Measurements from ENCODE around the gene STK11. TPM values are rescaled to one million over a fixed set of nuclear protein-coding genes. Genes with fewer than 3 reads are reported as not detected.

STK11 gene
- total RNA-seq, 1 donor from 2014 or later, result 61.6 TPM

GRCh38 chr19:1238369-1239303 is 33.1 kb downstream of the STK11 start:
- Histone ChIP-seq H3K27me3 (ENCODE audit: insufficient read depth, low read length) (no peaks in the 10 kb centered on the region), H3K27ac (ENCODE audit: low read depth, low read length) (no peak overlapping the region), H3K9me3 (ENCODE audit: insufficient read depth, low read depth, low read length) (no peaks in the 10 kb centered on the region), H4K20me1 (ENCODE audit: insufficient read depth, low read length) (peaks cover 42% of the 10 kb centered on the region), H3K36me3 (ENCODE audit: insufficient read depth, low read length) (peaks cover 3% of the 10 kb centered on the region), H3K4me1 (ENCODE audit: insufficient read depth, low read length) (peaks cover 33% of the 10 kb centered on the region), H3K4me2 (ENCODE audit: low read length) (peak overlapping the region; percentile 97), H3K4me3 (ENCODE audit: insufficient read depth, low read depth, low read length) (no peak overlapping the region), H3K9ac (ENCODE audit: low read length) (peak overlapping the region; percentile 50), H3K79me2 (ENCODE audit: insufficient read depth, low read length) (peaks cover 31% of the 10 kb centered on the region), H2AFZ (ENCODE audit: low read depth, low read length) (peak overlapping the region; percentile 63)
- FAIRE-seq, result no peak
- DNase-seq (ENCODE audit: low read depth), result no peak
- Mint-ChIP-seq H3K27ac (ENCODE audit: unreplicated experiment) (peak overlapping the region; percentile 77), H3K27me3 (ENCODE audit: low read depth, unreplicated experiment) (no peaks in the 10 kb centered on the region), H3K36me3 (ENCODE audit: low read depth, unreplicated experiment) (no peaks in the 10 kb centered on the region), H3K9me3 (ENCODE audit: unreplicated experiment) (no peaks in the 10 kb centered on the region), H3K4me1 (ENCODE audit: low read depth, unreplicated experiment) (peaks cover 4% of the 10 kb centered on the region), H3K4me3 (ENCODE audit: unreplicated experiment) (peak overlapping the region; percentile 81)
- TF ChIP-seq EZH2 (IDR thresholded peaks at IDR 0.05; ENCODE audit: insufficient read depth, low read length), result no peak
- TF ChIP-seq, protein P1, sequence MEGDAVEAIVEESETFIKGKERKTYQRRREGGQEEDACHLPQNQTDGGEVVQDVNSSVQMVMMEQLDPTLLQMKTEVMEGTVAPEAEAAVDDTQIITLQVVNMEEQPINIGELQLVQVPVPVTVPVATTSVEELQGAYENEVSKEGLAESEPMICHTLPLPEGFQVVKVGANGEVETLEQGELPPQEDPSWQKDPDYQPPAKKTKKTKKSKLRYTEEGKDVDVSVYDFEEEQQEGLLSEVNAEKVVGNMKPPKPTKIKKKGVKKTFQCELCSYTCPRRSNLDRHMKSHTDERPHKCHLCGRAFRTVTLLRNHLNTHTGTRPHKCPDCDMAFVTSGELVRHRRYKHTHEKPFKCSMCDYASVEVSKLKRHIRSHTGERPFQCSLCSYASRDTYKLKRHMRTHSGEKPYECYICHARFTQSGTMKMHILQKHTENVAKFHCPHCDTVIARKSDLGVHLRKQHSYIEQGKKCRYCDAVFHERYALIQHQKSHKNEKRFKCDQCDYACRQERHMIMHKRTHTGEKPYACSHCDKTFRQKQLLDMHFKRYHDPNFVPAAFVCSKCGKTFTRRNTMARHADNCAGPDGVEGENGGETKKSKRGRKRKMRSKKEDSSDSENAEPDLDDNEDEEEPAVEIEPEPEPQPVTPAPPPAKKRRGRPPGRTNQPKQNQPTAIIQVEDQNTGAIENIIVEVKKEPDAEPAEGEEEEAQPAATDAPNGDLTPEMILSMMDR (IDR thresholded peaks at IDR 0.05; ENCODE audit: insufficient read depth, low read depth, low read length), result no peak

DNA sequence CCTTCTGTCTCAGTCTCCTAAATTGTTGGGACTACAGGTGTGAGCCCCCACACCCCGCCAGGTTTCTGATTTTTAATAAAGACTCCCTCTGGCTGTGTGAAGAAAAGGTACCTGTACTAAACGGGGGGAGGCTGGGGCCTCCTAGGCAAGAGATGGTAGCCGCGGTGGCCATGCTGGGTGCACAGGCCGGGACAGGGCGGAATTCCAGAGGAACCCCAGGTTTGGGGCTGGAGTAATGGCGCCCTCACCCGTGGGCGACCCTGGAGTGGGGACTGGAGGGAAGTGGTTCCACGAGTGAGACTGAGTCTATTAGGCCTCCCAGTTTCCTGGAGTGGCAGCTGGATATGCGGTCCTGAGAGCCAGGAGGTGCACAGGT is 33.8 kb downstream of the STK11 start:
- peak overlapping the region; percentile 80 for H3K27ac Mint-ChIP-seq (ENCODE audit: unreplicated experiment)
- Histone ChIP-seq H3K27me3 (ENCODE audit: insufficient read depth, low read length) (no peaks in the 10 kb centered on the region), H3K9ac (ENCODE audit: low read length) (peak overlapping the region; percentile 65), H3K27ac (ENCODE audit: low read depth, low read length) (no peak overlapping the region), H3K79me2 (ENCODE audit: insufficient read depth, low read length) (peaks cover 37% of the 10 kb centered on the region), H3K9me3 (ENCODE audit: insufficient read depth, low read depth, low read length) (no peaks in the 10 kb centered on the region), H3K36me3 (ENCODE audit: insufficient read depth, low read length) (no peaks in the 10 kb centered on the region), H3K4me2 (ENCODE audit: low read length) (peak overlapping the region; percentile 98), H3K4me3 (ENCODE audit: insufficient read depth, low read depth, low read length) (no peak overlapping the region), H2AFZ (ENCODE audit: low read depth, low read length) (peak overlapping the region; percentile 51), H3K4me1 (ENCODE audit: insufficient read depth, low read length) (peaks cover 40% of the 10 kb centered on the region), H4K20me1 (ENCODE audit: insufficient read depth, low read length) (peaks cover 43% of the 10 kb centered on the region)
- FAIRE-seq (no peak), DNase-seq (ENCODE audit: low read depth) (no peak)
- no peak for TF ChIP-seq EZH2 (IDR thresholded peaks at IDR 0.05; ENCODE audit: insufficient read depth, low read length)
- TF ChIP-seq, protein P1 (IDR thresholded peaks at IDR 0.05; ENCODE audit: insufficient read depth, low read depth, low read length), result no peak
- H3K27me3 Mint-ChIP-seq (ENCODE audit: low read depth, unreplicated experiment), result no peaks in the 10 kb centered on the region
- H3K4me1 Mint-ChIP-seq (ENCODE audit: low read depth, unreplicated experiment), result peaks cover 4% of the 10 kb centered on the region
- no peaks in the 10 kb centered on the region for H3K36me3 Mint-ChIP-seq (ENCODE audit: low read depth, unreplicated experiment)
- H3K9me3 Mint-ChIP-seq (ENCODE audit: unreplicated experiment), result no peaks in the 10 kb centered on the region
- peak overlapping the region; percentile 81 for H3K4me3 Mint-ChIP-seq (ENCODE audit: unreplicated experiment)
